GM23338 (cell line): ENCODE results near the gene KIAA2012. TPM values are rescaled to one million over a fixed set of nuclear protein-coding genes. Genes with fewer than 3 reads are reported as not detected.

Source experiments
- ATAC-seq: fragments of 200-7000 bp; cut with Tn5 transposase; 3 replicates; pipeline ENCODE4 v1.9.1; 2020
- DNase-seq: peaks from one replicate; pipeline ENCODE4 v3.0.0-alpha.2; 2015; ENCODE audit warnings: low spot score
- H2AFZ ChIP-seq: fragments of 200-600 bp; sonication (generic); 2 replicates; pipeline ENCODE4 v1.8.0; 2016; ENCODE audit warnings: antibody characterized with exemption, mild to moderate bottlenecking, moderate library complexity
- H3F3A ChIP-seq: fragments of 200-600 bp; sonication (generic); replicated peaks from 2 replicates; pipeline ENCODE4 v1.8.0; 2017; ENCODE audit warnings: antibody characterized with exemption, mixed run types, low read depth
- H3K27ac ChIP-seq: fragments of 200-600 bp; sonication (generic); 2 replicates; pipeline ENCODE4 v1.6.1; 2016; ENCODE audit warnings: low read depth
- H3K27me3 ChIP-seq: fragments of 200-600 bp; sonication (generic); 2 replicates; pipeline ENCODE4 v1.8.0; 2016; ENCODE audit warnings: mild to moderate bottlenecking, mixed run types, moderate library complexity; ENCODE audit not compliant: insufficient read depth
- H3K36me3 ChIP-seq: fragments of 200-600 bp; sonication (generic); 2 replicates; pipeline ENCODE4 v1.8.0; 2016; ENCODE audit warnings: mild to moderate bottlenecking; ENCODE audit not compliant: insufficient read depth
- H3K4me1 ChIP-seq: fragments of 200-600 bp; sonication (generic); 2 replicates; pipeline ENCODE4 v1.8.0; 2016; ENCODE audit warnings: mild to moderate bottlenecking, moderate library complexity; ENCODE audit not compliant: insufficient read depth
- H3K4me2 ChIP-seq: fragments of 200-600 bp; sonication (generic); 2 replicates; pipeline ENCODE4 v1.7.1; 2017; ENCODE audit warnings: mixed run types
- H3K4me3 ChIP-seq: fragments of 200-600 bp; sonication (generic); 2 replicates; pipeline ENCODE4 v1.6.1; 2016; ENCODE audit warnings: mixed run types
- H3K79me2 ChIP-seq: fragments of 200-600 bp; sonication (generic); replicated peaks from 2 replicates; pipeline ENCODE4 v1.8.0; 2017; ENCODE audit warnings: mild to moderate bottlenecking; ENCODE audit not compliant: insufficient read depth
- H3K9me2 ChIP-seq: fragments of 200-600 bp; sonication (generic); 2 replicates; pipeline ENCODE4 v1.8.0; 2017; ENCODE audit not compliant: insufficient read depth
- H4K20me1 ChIP-seq: fragments of 200-600 bp; sonication (generic); replicated peaks from 2 replicates; pipeline ENCODE4 v1.8.0; 2017; ENCODE audit warnings: mild to moderate bottlenecking; ENCODE audit not compliant: insufficient read depth
- H3K27ac Mint-ChIP-seq: 2 replicates; pipeline ENCODE4 v1.8.0; 2020; ENCODE audit warnings: inconsistent platforms, mild to moderate bottlenecking, moderate library complexity, mixed read lengths
- H3K27me3 Mint-ChIP-seq: 3 replicates; pipeline ENCODE4 v1.8.0; 2022; ENCODE audit warnings: low read depth, mild to moderate bottlenecking, moderate library complexity, mixed read lengths, inconsistent platforms; ENCODE audit not compliant: insufficient read depth, poor library complexity
- H3K36me3 Mint-ChIP-seq: 3 replicates; pipeline ENCODE4 v1.8.0; 2021; ENCODE audit warnings: low read depth, mild to moderate bottlenecking, inconsistent platforms, moderate library complexity, mixed read lengths
- H3K4me1 Mint-ChIP-seq: 3 replicates; pipeline ENCODE4 v1.8.0; 2020; ENCODE audit warnings: mild to moderate bottlenecking, inconsistent platforms, mixed read lengths
- H3K4me3 Mint-ChIP-seq: 3 replicates; pipeline ENCODE4 v1.8.0; 2021; ENCODE audit warnings: moderate library complexity, mild to moderate bottlenecking, inconsistent platforms, mixed read lengths
- H3K9me3 Mint-ChIP-seq: 3 replicates; pipeline ENCODE4 v1.8.0; 2020; ENCODE audit warnings: moderate library complexity, mild to moderate bottlenecking, inconsistent platforms, mixed read lengths
- CREB1 ChIP-seq: fragments of 250-450 bp; sonication (Bioruptor Pico); IDR thresholded peaks from 2 replicates; pipeline ENCODE4 v1.5.0; 2020; ENCODE audit warnings: low read depth, mild to moderate bottlenecking, moderate library complexity
- CTCF ChIP-seq, 2 experiments: fragments of 200-600 bp in 1 of 2; sonication (generic) in 1 of 2; conservative IDR thresholded peaks; 2 replicates each; pipeline versions ENCODE4 v1.5.1 to v1.6.1; 2016 to 2017; ENCODE audit warnings: antibody characterized with exemption in 2 of 2, low read depth in 2 of 2, mild to moderate bottlenecking in 2 of 2, moderate library complexity in 1 of 2
- ETS1 ChIP-seq: IDR thresholded peaks from 2 replicates; pipeline ENCODE4 v1.6.1; 2016; ENCODE audit warnings: antibody characterized with exemption
- EZH2phosphoT487 ChIP-seq: fragments of 200-600 bp; sonication (generic); IDR thresholded peaks from one replicate; pipeline ENCODE4 v1.8.1; 2018; ENCODE audit warnings: antibody characterized with exemption; ENCODE audit not compliant: unreplicated experiment
- JUNB ChIP-seq: IDR thresholded peaks from one replicate; pipeline ENCODE4 v1.6.1; 2016; ENCODE audit warnings: antibody characterized with exemption; ENCODE audit not compliant: unreplicated experiment
- NANOG ChIP-seq: IDR thresholded peaks from 2 replicates; pipeline ENCODE4 v1.6.1; 2016; ENCODE audit warnings: antibody characterized with exemption, borderline replicate concordance
- STAT1 ChIP-seq: IDR thresholded peaks from one replicate; pipeline ENCODE4 v1.6.1; 2016; ENCODE audit warnings: antibody characterized with exemption; ENCODE audit not compliant: unreplicated experiment
- ZNF114 ChIP-seq: fragments of 250-450 bp; sonication (Bioruptor Pico); IDR thresholded peaks from 2 replicates; pipeline ENCODE4 v1.5.0; 2020; ENCODE audit warnings: mild to moderate bottlenecking, moderate library complexity
- ZNF331 ChIP-seq: fragments of 250-450 bp; sonication (Bioruptor Pico); IDR thresholded peaks from 2 replicates; pipeline ENCODE4 v1.5.0; 2020; ENCODE audit warnings: low read depth, mild to moderate bottlenecking, moderate library complexity
- polyA plus RNA-seq: library from polyadenylated mRNA; unstranded; fragments of >200 nt; fragmentation: Nextera tagmentation; extraction: Ambion mirVana; gene quantifications from 2 replicates; pipeline ENCODE4 v1.2.1, GENCODE V29; 2016
- total RNA-seq: library from RNA; depleted of rRNA; stranded (reverse); fragments of >200 nt; shearing (Covaris generic); gene quantifications from 2 replicates; pipeline ENCODE4 v1.2.3, GENCODE V29; 2014
- TF ChIP-seq, protein P1 (sequence below): IDR thresholded peaks from one replicate; pipeline ENCODE4 v1.6.1; 2018; ENCODE audit warnings: antibody characterized with exemption; ENCODE audit not compliant: unreplicated experiment

The KIAA2012 gene
- total and polyA plus RNA-seq, 2 experiments from 2014 or later = 0.03 to 0.08 TPM

DNA sequence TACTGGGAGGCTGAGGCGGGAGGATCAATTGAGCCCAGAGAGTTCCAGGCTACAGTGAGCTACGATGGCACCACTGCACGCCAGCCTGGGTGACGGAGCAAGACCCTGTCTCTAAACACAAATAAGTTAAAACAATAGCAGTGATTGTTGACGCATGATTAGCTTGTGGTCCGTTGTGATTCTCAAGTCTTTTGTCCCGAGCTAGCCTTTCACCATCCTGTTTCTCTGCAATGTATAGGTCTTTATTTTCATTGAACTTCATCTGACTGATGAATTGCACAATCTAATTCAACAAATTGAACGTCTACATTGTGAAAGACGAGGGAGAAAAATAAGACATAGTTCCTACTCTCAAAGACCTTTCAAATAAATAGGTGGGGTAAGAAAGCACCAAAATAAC, 48.2 kb upstream of the KIAA2012 start:
- Histone ChIP-seq H3K27me3 (peaks cover 40% of the 10 kb centered on the region), H3F3A (peaks cover 17% of the 10 kb centered on the region), H3K4me3 (peak overlapping the region; percentile 27; the same call in 1 of the 2 replicates), H3K79me2 (0 out of 2 replicates have a peak, but pooled peaks cover 4% of the 10 kb centered on the region), H3K9me2 (no peaks in the 10 kb centered on the region), H3K4me2 (peak overlapping the region; percentile 61), H3K36me3 (no peaks in the 10 kb centered on the region), H3K4me1 (peaks cover 47% of the 10 kb centered on the region), H2AFZ (no peak overlapping the region), H3K27ac (no peak overlapping the region), H4K20me1 (no peaks in the 10 kb centered on the region)
- peaks cover 24% of the 10 kb centered on the region for H3K27me3 Mint-ChIP-seq
- H3K36me3 Mint-ChIP-seq = no peaks in the 10 kb centered on the region; the same call in 2 of the 3 replicates
- H3K4me1 Mint-ChIP-seq = peaks cover 53% of the 10 kb centered on the region
- no peak overlapping the region for H3K27ac Mint-ChIP-seq
- DNase-seq = no peak
- no peak overlapping the region; the same call in 2 of the 3 replicates for H3K4me3 Mint-ChIP-seq
- TF ChIP-seq EZH2phosphoT487 = no peak
- no peak for TF ChIP-seq ZNF114 (CRISPR knock-in tag)
- no peak for TF ChIP-seq NANOG
- no peaks in the 10 kb centered on the region for H3K9me3 Mint-ChIP-seq
- ATAC-seq = no peak

DNA sequence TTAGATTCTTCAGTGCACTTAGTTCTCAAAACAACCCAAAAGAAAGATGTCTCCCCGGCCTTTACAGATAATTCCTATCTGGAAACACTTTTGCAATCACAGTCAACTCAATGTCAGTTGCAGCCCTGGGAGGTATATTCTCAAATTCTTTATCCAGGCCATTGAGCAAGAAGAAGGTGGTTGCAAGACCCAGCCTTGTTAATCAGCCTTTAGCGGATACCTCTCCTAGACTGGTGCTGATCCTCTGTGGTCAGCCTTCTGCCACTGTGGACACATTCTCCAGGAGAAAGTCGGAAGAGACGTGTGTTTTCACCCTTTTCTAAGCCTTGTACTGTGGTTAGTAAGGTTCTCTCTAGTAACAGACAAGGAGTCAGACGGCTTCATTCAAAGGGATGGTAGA, 47.2 kb upstream of the KIAA2012 start:
- no peaks in the 10 kb centered on the region; the same call in 2 of the 3 replicates for H3K36me3 Mint-ChIP-seq
- H3K4me3 ChIP-seq = no peak overlapping the region
- H3K36me3 ChIP-seq = no peaks in the 10 kb centered on the region
- no peak overlapping the region for H3K27ac Mint-ChIP-seq
- H4K20me1 ChIP-seq = no peaks in the 10 kb centered on the region
- H3K9me2 ChIP-seq = no peaks in the 10 kb centered on the region
- DNase-seq (no peak), ATAC-seq (no peak)
- peaks cover 49% of the 10 kb centered on the region for H3K4me1 ChIP-seq
- no peak overlapping the region for H2AFZ ChIP-seq
- 0 out of 2 replicates have a peak, but pooled peaks cover 4% of the 10 kb centered on the region for H3K79me2 ChIP-seq
- H3K4me3 Mint-ChIP-seq = no peak overlapping the region; the same call in 2 of the 3 replicates
- no peaks in the 10 kb centered on the region for H3K9me3 Mint-ChIP-seq
- H3F3A ChIP-seq = peaks cover 21% of the 10 kb centered on the region
- peaks cover 24% of the 10 kb centered on the region for H3K27me3 Mint-ChIP-seq
- no peak overlapping the region for H3K27ac ChIP-seq
- H3K4me2 ChIP-seq = peak overlapping the region; percentile 61; the same call in 1 of the 2 replicates
- peaks cover 58% of the 10 kb centered on the region for H3K4me1 Mint-ChIP-seq
- peaks cover 40% of the 10 kb centered on the region for H3K27me3 ChIP-seq
- TF ChIP-seq NANOG (no peak), JUNB (no peak), CTCF (conservative IDR thresholded peaks at IDR 0.05; ENCODE audit: low read depth in 2 of 2) (no peak), CREB1 (CRISPR knock-in tag) (no peak), ZNF331 (CRISPR knock-in tag) (no peak), ETS1 (no peak), STAT1 (no peak)
- TF ChIP-seq, protein P1, sequence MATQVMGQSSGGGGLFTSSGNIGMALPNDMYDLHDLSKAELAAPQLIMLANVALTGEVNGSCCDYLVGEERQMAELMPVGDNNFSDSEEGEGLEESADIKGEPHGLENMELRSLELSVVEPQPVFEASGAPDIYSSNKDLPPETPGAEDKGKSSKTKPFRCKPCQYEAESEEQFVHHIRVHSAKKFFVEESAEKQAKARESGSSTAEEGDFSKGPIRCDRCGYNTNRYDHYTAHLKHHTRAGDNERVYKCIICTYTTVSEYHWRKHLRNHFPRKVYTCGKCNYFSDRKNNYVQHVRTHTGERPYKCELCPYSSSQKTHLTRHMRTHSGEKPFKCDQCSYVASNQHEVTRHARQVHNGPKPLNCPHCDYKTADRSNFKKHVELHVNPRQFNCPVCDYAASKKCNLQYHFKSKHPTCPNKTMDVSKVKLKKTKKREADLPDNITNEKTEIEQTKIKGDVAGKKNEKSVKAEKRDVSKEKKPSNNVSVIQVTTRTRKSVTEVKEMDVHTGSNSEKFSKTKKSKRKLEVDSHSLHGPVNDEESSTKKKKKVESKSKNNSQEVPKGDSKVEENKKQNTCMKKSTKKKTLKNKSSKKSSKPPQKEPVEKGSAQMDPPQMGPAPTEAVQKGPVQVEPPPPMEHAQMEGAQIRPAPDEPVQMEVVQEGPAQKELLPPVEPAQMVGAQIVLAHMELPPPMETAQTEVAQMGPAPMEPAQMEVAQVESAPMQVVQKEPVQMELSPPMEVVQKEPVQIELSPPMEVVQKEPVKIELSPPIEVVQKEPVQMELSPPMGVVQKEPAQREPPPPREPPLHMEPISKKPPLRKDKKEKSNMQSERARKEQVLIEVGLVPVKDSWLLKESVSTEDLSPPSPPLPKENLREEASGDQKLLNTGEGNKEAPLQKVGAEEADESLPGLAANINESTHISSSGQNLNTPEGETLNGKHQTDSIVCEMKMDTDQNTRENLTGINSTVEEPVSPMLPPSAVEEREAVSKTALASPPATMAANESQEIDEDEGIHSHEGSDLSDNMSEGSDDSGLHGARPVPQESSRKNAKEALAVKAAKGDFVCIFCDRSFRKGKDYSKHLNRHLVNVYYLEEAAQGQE = no peak
